GM12878 (cell line): Measurements from ENCODE around the gene PHB1. TPM values are rescaled to one million over a fixed set of nuclear protein-coding genes. Genes with fewer than 3 reads are reported as not detected.

Source experiments
- BCL3 ChIP-seq: IDR thresholded peaks from 2 replicates; pipeline ENCODE4 v1.6.1; 2011; ENCODE audit warnings: borderline replicate concordance, low read depth, mild to moderate bottlenecking, moderate library complexity, low read length; ENCODE audit not compliant: insufficient read depth, poor library complexity, severe bottlenecking
- E2F4 ChIP-seq: IDR thresholded peaks from 2 replicates; pipeline ENCODE4 v1.6.1; 2012; ENCODE audit warnings: low read depth, low read length, improper control_type of control experiment
- EED ChIP-seq: sonication (generic); IDR thresholded peaks from 2 replicates; pipeline ENCODE4 v1.6.1; 2016; ENCODE audit warnings: antibody characterized with exemption, low read depth
- ETV6 ChIP-seq, 2 experiments: fragments of 450-650 bp in 1 of 2; IDR thresholded peaks in 1 of 2; conservative IDR thresholded peaks in 1 of 2; 2 replicates each; pipeline ENCODE4 v1.6.1; 2014; ENCODE audit warnings: antibody characterized with exemption in 1 of 2, borderline replicate concordance in 1 of 2, low read depth in 1 of 2, mild to moderate bottlenecking in 1 of 2, moderate library complexity in 1 of 2
- FOXM1 ChIP-seq: IDR thresholded peaks from 2 replicates; pipeline ENCODE4 v1.6.1; 2012; ENCODE audit warnings: low read depth, mild to moderate bottlenecking, inconsistent platforms, low read length, moderate library complexity
- IKZF1 ChIP-seq: fragments of 450-650 bp; conservative IDR thresholded peaks from 2 replicates; pipeline ENCODE4 v1.6.1; 2017; ENCODE audit warnings: antibody characterized with exemption, mild to moderate bottlenecking
- MEF2A ChIP-seq: IDR thresholded peaks from 2 replicates; pipeline ENCODE4 v1.6.1; 2011; ENCODE audit warnings: low read depth, mild to moderate bottlenecking, low read length, moderate library complexity; ENCODE audit not compliant: insufficient read depth
- NR2F1 ChIP-seq: fragments of 450-650 bp; conservative IDR thresholded peaks from 2 replicates; pipeline ENCODE4 v1.6.1; 2017; ENCODE audit warnings: mild to moderate bottlenecking
- RUNX3 ChIP-seq: IDR thresholded peaks from 2 replicates; pipeline ENCODE4 v1.6.1; 2012; ENCODE audit warnings: low read length, inconsistent platforms
- SPI1 ChIP-seq: IDR thresholded peaks from 2 replicates; pipeline ENCODE4 v1.6.1; 2011; ENCODE audit warnings: low read depth, mild to moderate bottlenecking, low read length, moderate library complexity, borderline replicate concordance; ENCODE audit not compliant: insufficient read depth
- TCF7 ChIP-seq: IDR thresholded peaks from 2 replicates; pipeline ENCODE4 v1.6.1; 2014; ENCODE audit warnings: antibody characterized with exemption, borderline replicate concordance
- ZNF207 ChIP-seq: fragments of 450-650 bp; IDR thresholded peaks from 2 replicates; pipeline ENCODE4 v1.6.1; 2014; ENCODE audit warnings: antibody characterized with exemption, mild to moderate bottlenecking, borderline replicate concordance
- ZNF592 ChIP-seq: fragments of 450-650 bp; IDR thresholded peaks from 2 replicates; pipeline ENCODE4 v1.6.1; 2017; ENCODE audit warnings: mild to moderate bottlenecking, moderate library complexity
- ZNF687 ChIP-seq: fragments of 450-650 bp; IDR thresholded peaks from 2 replicates; pipeline ENCODE4 v1.6.1; 2017; ENCODE audit warnings: mild to moderate bottlenecking, moderate library complexity
- polyA plus RNA-seq, 11 experiments: library from polyadenylated mRNA; depleted of rRNA in 4 of 11; unstranded in 6 of 11; stranded (reverse) in 5 of 11; fragments of >200 nt; fragmentation: Nextera tagmentation in 4 of 11; fragmentation: Illumina TruSeq in 1 of 11; extraction: Ambion mirVana in 4 of 11; extraction: Trizol in 1 of 11; gene quantifications; 1 replicate in 1 of 11; 2 replicates in 10 of 11; pipeline versions ENCODE4 v1.2.1 to v1.2.3, GENCODE V29; 2011 to 2016; ENCODE audit warnings: inconsistent platforms in 2 of 11, missing spikeins in 2 of 11, low read depth in 1 of 11
- total RNA-seq, 4 experiments: library from RNA; depleted of rRNA in 3 of 4; stranded (reverse); fragments of >200 nt in 3 of 4; fragmentation: Illumina TruSeq in 1 of 4; extraction: Trizol in 1 of 4; gene quantifications; 2 replicates each; pipeline versions ENCODE4 v1.2.1 to v1.2.3, GENCODE V29; 2013 to 2021

PHB1 gene
- total and polyA plus RNA-seq, 10 of the 15 experiments (the other 5 are each of a cell fraction or from before 2014, with no cell fraction given): 117 to 466 (median 248) TPM

- TF ChIP-seq ETV6 (conservative IDR thresholded peaks at IDR 0.05 in 1 of 2, IDR thresholded peaks at IDR 0.05 in 1 of 2; ENCODE audit: borderline replicate concordance in 1 of 2, low read depth in 1 of 2) (0 out of 4 replicates have a peak, but pooled peaks of 1 of the 2 experiments have one; percentile 24), EED (peak; percentile 54), IKZF1 (peak; percentile 24; the same call in 1 of the 2 replicates), ZNF207 (no peak), NR2F1 (no peak), BCL3 (no peak), TCF7 (no peak), RUNX3 (peak; percentile 36; the same call in 1 of the 2 replicates), ZNF592 (no peak), MEF2A (no peak), E2F4 (no peak), ZNF687 (0 out of 2 replicates have a peak, but pooled peaks have one; percentile 23), FOXM1 (0 out of 2 replicates have a peak, but pooled peaks have one; percentile 20), SPI1 (peak; percentile 84)
Measured at GRCh38 chr17:49390548-49391324, 23.9 kb downstream of the PHB1 start (continued).
